CD4-positive, alpha-beta T cell treated with Interleukin-4 for 1 hour (primary cell): Measurements from ENCODE around the gene TMEM132C.
"Not testable (repeated sequence)": the region's sequence is repeated elsewhere in the genome, so short reads cannot be mapped to it uniquely, and the experiment has no call there.

ENCODE experiments used
- DNase-seq, 2 donors: peaks; one replicate each; pipeline ENCODE4 v3.0.0-alpha.2; 2020 to 2022

The TMEM132C gene

GRCh38 chr12:128424931-128425431, 158.0 kb downstream of the TMEM132C start:
- DNase-seq, result no peak

GRCh38 chr12:128425666-128426331, 158.8 kb downstream of the TMEM132C start:
- DNase-seq, result no peak

GRCh38 chr12:128426511-128426910, 159.5 kb downstream of the TMEM132C start:
- DNase-seq, result no peak

GRCh38 chr12:128439796-128440195, 172.8 kb downstream of the TMEM132C start:
- no peak for DNase-seq

GRCh38 chr12:128442096-128442495, 175.1 kb downstream of the TMEM132C start:
- no peak for DNase-seq

- no peak for DNase-seq
Observed at GRCh38 chr12:128444598-128444997, 177.6 kb downstream of the TMEM132C start.

- no peak for DNase-seq
Observed at GRCh38 chr12:128445415-128446127, 178.6 kb downstream of the TMEM132C start.

- DNase-seq, result no peak
Observed at GRCh38 chr12:128449146-128449894, 182.3 kb downstream of the TMEM132C start.

GRCh38 chr12:128450810-128451209, 183.8 kb downstream of the TMEM132C start:
- no peak for DNase-seq

GRCh38 chr12:128455851-128456250, 188.9 kb downstream of the TMEM132C start:
- no peak for DNase-seq

GRCh38 chr12:128456922-128457321, 190.0 kb downstream of the TMEM132C start:
- DNase-seq, result no peak

- DNase-seq, result no peak
Observed at GRCh38 chr12:128458301-128458974, 191.5 kb downstream of the TMEM132C start.

GRCh38 chr12:128459067-128459466, 192.1 kb downstream of the TMEM132C start:
- DNase-seq, result no peak

GRCh38 chr12:128463881-128464280, 196.9 kb downstream of the TMEM132C start:
- no peak for DNase-seq

GRCh38 chr12:128467882-128468281, 200.9 kb downstream of the TMEM132C start:
- DNase-seq, result no peak

GRCh38 chr12:128468926-128469325, 202.0 kb downstream of the TMEM132C start:
- no peak for DNase-seq

GRCh38 chr12:128471491-128471890, 204.5 kb downstream of the TMEM132C start:
- DNase-seq, result no peak

GRCh38 chr12:128474916-128475315, 207.9 kb downstream of the TMEM132C start:
- no peak for DNase-seq

- no peak for DNase-seq
Observed at GRCh38 chr12:128476266-128476665, 209.3 kb downstream of the TMEM132C start.

GRCh38 chr12:128483526-128484255, 216.7 kb downstream of the TMEM132C start:
- DNase-seq, result no peak

- not testable (repeated sequence) for DNase-seq
Observed at GRCh38 chr12:128497376-128497775, 230.4 kb downstream of the TMEM132C start.

- no peak for DNase-seq
Observed at GRCh38 chr12:128507470-128507869, 240.5 kb downstream of the TMEM132C start.
